Osteocyte (in vitro differentiated cells): ENCODE data around the gene NR2F6. TPM values are rescaled to one million over a fixed set of nuclear protein-coding genes. Genes with fewer than 3 reads are reported as not detected.

Source experiments
- DNase-seq: peaks from one replicate; pipeline ENCODE4 v3.0.0; 2021; ENCODE audit warnings: mixed read lengths; ENCODE audit not compliant: unreplicated experiment; ENCODE audit errors: extremely low spot score
- H3K27ac Mint-ChIP-seq: one replicate; pipeline ENCODE4 v1.8.0; 2021; ENCODE audit warnings: mild to moderate bottlenecking, mixed read lengths; ENCODE audit not compliant: unreplicated experiment
- H3K27me3 Mint-ChIP-seq: one replicate; pipeline ENCODE4 v1.8.0; 2021; ENCODE audit warnings: mixed read lengths; ENCODE audit not compliant: unreplicated experiment
- H3K36me3 Mint-ChIP-seq: one replicate; pipeline ENCODE4 v1.8.0; 2021; ENCODE audit warnings: mixed read lengths; ENCODE audit not compliant: unreplicated experiment
- H3K4me1 Mint-ChIP-seq: one replicate; pipeline ENCODE4 v1.8.0; 2021; ENCODE audit warnings: mixed read lengths; ENCODE audit not compliant: unreplicated experiment
- H3K4me3 Mint-ChIP-seq: one replicate; pipeline ENCODE4 v1.8.0; 2021; ENCODE audit warnings: mild to moderate bottlenecking, moderate library complexity, mixed read lengths; ENCODE audit not compliant: unreplicated experiment
- H3K9me3 Mint-ChIP-seq: one replicate; pipeline ENCODE4 v1.8.0; 2021; ENCODE audit warnings: mixed read lengths; ENCODE audit not compliant: unreplicated experiment
- total RNA-seq: library from RNA; stranded (reverse); gene quantifications from 2 replicates; pipeline ENCODE4 v1.2.1, GENCODE V29; 2021
- TF ChIP-seq, protein P1 (sequence below): fragments of 200-600 bp; sonication (generic); IDR thresholded peaks from 2 replicates; pipeline ENCODE4 v1.5.0; 2021; ENCODE audit warnings: antibody characterized with exemption, mild to moderate bottlenecking, moderate library complexity

The NR2F6 gene
- total RNA-seq, 1 donor from 2014 or later, result 44.2 TPM

DNA sequence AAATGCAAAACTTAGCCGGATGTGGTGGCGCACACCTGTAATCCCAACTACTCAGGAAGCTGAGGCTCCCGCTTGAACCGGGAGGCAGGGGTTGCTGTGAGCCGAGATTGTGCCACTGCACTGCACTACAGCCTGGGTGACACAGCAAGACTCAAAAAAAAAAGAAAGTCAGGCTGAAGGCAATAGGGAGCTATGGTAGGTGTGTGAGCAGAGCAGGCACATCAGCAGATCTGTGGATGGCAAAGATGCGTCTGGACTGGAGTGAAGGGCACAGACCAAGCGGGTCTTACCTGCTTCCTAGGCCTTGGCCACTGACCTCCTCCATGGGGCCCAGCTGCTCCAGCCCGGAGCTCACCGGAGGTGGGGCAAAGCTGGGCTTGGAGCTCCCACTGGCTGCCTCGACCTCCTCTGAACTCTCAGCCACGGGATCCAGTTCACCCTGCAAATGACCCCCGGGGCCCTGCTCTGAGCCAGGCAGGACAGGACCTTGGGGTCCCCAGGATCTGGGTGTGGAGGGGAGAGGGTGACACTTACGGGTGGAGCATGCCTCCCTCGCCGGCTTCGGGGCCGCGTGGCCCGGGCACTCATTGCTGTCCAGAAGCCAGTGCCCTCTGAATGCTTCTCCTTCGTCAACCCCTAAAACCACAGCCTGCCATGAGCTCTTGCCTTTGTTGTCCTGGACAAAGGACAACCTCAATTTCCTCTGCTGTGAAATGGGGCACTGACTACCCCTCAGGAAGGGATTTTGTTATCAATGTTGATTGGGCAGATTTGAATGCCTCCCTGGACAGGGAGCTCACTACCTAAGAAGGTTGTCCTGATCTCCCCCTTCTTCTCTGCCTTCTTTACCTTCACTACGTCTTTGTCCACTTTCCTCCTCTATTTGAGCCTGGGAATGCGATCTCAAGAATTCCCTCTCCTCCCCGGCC, 18.3 kb upstream of the NR2F6 start:
- no peak for DNase-seq
- Mint-ChIP-seq H3K4me1 (peaks cover 7% of the 10 kb centered on the region), H3K4me3 (no peak overlapping the region)

DNA sequence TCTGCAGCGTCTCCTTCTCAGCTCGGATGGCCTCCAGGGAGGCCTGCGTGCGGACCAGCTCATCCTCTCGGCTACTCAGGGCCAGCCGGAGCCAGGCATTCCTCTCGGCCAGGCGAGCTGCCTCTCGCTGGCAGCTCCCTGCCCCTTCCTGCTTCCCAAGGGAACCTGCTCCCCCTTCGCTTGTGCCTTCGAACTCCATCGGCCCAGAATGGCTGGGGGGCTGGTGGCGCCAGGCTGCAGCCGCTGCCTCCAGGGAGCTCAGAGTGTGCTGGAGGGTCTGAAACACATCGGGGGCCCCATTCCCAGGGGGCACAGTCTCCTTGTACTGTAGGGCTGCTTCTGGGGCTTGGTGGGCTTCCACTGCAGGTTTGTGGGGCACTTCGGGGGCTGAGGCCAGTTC, 16.8 kb upstream of the NR2F6 start:
- no peak for DNase-seq
- H3K9me3 Mint-ChIP-seq, result no peaks in the 10 kb centered on the region
- TF ChIP-seq, protein P1, sequence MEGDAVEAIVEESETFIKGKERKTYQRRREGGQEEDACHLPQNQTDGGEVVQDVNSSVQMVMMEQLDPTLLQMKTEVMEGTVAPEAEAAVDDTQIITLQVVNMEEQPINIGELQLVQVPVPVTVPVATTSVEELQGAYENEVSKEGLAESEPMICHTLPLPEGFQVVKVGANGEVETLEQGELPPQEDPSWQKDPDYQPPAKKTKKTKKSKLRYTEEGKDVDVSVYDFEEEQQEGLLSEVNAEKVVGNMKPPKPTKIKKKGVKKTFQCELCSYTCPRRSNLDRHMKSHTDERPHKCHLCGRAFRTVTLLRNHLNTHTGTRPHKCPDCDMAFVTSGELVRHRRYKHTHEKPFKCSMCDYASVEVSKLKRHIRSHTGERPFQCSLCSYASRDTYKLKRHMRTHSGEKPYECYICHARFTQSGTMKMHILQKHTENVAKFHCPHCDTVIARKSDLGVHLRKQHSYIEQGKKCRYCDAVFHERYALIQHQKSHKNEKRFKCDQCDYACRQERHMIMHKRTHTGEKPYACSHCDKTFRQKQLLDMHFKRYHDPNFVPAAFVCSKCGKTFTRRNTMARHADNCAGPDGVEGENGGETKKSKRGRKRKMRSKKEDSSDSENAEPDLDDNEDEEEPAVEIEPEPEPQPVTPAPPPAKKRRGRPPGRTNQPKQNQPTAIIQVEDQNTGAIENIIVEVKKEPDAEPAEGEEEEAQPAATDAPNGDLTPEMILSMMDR, result no peak
- H3K27me3 Mint-ChIP-seq, result peaks cover 2% of the 10 kb centered on the region
- H3K4me1 Mint-ChIP-seq, result peaks cover 5% of the 10 kb centered on the region
- H3K36me3 Mint-ChIP-seq, result no peaks in the 10 kb centered on the region
- H3K27ac Mint-ChIP-seq, result no peak overlapping the region
- no peak overlapping the region for H3K4me3 Mint-ChIP-seq

More for the DNA sequence above, 18.3 kb upstream of the NR2F6 start:
- H3K9me3 Mint-ChIP-seq, result no peaks in the 10 kb centered on the region
- H3K27me3 Mint-ChIP-seq, result peaks cover 2% of the 10 kb centered on the region
- TF ChIP-seq, protein P1, result no peak
- no peak overlapping the region for H3K27ac Mint-ChIP-seq
- H3K36me3 Mint-ChIP-seq, result no peaks in the 10 kb centered on the region

DNA sequence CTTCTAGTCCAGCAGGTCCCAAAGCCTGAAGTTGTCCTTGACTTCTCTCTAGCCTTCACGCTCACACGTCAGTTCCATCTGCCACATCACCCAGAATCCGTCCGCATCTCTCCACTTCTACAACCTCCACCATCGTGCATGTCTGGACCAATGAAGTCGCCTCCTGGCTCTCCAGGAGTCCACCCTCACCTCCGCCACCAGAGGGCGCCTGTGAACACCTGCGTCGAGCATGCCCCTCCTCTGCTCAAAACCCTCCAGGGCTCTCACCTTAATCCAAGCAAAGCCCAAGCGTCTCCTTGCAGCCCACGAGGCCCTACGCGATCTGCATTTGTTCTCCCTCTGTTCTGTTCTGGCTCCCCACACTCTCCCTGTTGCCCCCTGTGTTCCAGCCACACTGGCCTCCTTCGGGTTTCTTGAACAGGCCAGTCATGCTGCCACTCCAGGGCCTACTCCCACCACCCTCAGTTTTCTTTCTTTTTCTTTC, 15.2 kb upstream of the NR2F6 start:
- no peaks in the 10 kb centered on the region for H3K9me3 Mint-ChIP-seq
- TF ChIP-seq, protein P1, result peak; percentile 95
- DNase-seq, result peak; percentile 94
- no peaks in the 10 kb centered on the region for H3K36me3 Mint-ChIP-seq
- H3K27ac Mint-ChIP-seq, result no peak overlapping the region
- no peaks in the 10 kb centered on the region for H3K4me1 Mint-ChIP-seq
- H3K4me3 Mint-ChIP-seq, result no peak overlapping the region
- H3K27me3 Mint-ChIP-seq, result peaks cover 2% of the 10 kb centered on the region

DNA sequence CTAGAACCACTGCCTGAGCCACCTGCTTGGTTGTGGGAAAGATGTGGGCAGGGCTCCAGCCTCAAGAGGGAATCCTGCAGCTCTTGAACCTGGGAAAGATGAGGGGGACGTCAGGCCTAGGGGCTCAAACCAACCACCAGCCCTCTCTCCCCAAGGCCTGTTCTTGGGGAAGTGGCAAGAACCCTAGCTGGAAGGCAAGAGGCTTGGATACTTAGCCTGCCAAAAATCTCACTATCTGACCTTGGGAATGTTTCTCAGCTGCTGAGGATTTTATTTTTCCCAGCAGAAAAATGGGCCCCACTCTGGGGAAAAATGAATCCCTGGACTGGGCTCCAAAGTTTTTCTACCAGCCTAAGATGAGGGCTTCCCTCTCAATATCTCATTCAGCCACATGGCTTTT, 14.2 kb upstream of the NR2F6 start:
- Mint-ChIP-seq H3K9me3 (no peaks in the 10 kb centered on the region), H3K27me3 (peaks cover 4% of the 10 kb centered on the region), H3K4me3 (no peak overlapping the region), H3K36me3 (no peaks in the 10 kb centered on the region), H3K27ac (no peak overlapping the region), H3K4me1 (peaks cover 5% of the 10 kb centered on the region)
- DNase-seq, result no peak
- TF ChIP-seq, protein P1, result no peak

DNA sequence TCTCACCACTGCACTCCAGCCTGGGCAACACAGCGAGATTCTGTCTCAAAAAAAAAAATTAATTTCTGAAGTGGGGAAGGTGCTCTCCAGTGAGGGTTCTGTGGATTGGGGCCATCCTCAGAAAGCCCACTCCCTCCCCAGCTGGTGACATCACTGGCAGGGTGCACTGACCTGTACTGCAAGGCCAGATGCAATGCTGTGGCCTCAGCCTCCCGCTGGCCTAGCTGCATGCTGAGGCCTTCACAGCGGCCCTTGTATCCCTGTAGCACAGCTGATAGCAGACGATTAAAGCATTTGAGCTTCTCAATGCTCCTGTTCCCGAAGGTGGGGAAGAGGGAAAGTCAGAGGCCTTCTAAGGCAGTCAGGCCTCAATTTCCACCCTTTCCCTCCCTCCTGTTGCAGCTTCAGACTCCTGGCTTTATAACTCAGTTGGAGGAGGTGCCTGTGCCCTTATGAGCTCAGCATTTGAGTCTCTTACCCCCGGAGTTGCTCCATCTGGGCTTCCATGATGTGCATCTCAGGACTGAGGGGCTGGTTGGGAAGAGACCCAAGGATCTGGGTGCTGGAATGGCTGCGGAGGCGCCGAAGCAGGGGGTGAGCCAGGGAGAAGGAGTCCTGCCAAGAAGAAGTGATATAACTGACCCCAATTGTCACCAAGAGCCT, 13.5 kb upstream of the NR2F6 start:
- TF ChIP-seq, protein P1, result no peak
- Mint-ChIP-seq H3K27ac (no peak overlapping the region), H3K36me3 (no peaks in the 10 kb centered on the region), H3K4me1 (peaks cover 8% of the 10 kb centered on the region), H3K4me3 (no peak overlapping the region), H3K9me3 (no peaks in the 10 kb centered on the region), H3K27me3 (peaks cover 4% of the 10 kb centered on the region)
- DNase-seq, result no peak
